Activated gamma-delta T cell (primary cell): Measurements from ENCODE around the gene FAM184B.

Source experiments
- DNase-seq: peaks from one replicate; lab custom pipeline; 2025; lab: John Stamatoyannopoulos, UW

FAM184B gene

DNA sequence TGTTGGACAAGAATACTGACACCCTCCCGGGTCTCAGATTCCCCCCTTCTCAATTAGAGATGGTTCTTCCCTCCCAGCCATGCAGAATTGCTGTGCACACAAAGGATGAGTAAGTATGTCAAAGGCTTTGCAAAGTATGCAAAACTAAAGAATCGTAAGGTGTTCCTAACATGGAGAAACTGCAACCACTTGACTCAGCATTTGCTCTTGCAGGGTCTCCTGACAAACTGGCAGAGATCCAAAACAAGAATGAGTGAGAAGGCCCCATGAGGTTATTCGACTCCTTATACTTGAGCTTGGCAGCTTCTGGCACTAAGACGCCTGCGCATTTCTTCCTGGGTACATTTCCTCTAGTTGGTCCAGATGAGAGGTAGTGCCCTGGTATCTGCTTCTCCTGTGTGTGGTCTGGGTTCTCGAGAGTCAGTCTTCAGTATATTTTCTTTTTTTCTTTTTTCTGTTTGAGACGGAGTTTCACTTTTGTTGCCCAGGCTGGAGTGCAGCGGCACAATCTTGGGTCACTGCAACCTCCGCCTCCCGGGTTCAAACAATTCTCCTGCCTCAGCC, 8.2 kb downstream of the FAM184B start:
- DNase-seq: no peak

DNA sequence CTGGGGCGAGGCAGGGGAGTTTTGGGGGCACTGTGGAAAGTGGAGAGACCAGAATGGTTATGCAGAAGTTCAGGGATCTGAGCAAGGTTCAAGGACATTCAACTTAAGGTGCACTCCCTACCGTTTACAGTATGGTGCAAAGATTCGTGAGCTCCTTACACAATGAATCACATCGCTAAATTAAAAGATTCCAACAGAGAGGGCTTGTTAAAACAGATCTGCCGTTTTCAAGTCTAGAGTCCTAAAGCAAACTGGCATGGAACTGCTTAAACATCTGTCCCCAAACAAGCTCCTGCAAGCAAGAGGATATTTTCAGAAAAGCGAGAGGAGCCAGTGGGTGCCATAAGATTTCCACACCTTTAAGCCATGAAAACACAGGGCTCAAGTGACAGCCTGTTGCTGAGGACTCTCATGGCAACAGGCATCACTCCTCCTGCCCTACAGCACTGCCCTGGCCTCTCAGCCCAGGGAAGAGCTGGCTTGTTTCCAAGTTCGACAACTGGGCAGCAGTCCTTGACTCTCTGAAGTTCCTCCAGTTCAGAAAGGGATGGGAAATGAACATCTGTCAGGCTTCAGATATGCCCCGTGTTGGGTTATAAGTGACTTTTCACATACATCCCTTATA, 10.0 kb downstream of the FAM184B start:
- DNase-seq: no peak

DNA sequence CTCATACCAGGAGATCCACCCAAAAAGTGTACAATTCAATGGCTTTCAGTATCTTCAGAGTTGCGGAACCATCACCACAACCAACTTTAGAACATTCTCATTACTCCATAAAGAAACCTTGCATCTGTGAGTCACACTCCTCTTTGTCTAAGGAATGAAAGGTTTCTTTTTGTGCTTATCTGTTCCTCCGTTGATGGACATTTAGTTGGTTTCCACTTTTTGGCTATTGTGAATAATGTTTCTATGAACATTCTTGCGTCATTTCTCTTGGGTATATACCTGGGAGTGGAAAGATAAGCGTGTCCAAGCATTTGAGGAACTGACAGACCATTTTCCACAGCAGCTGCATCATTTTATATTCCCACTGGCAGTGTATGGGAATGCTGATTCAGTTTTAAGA, 10.6 kb downstream of the FAM184B start:
- DNase-seq: no peak

DNA sequence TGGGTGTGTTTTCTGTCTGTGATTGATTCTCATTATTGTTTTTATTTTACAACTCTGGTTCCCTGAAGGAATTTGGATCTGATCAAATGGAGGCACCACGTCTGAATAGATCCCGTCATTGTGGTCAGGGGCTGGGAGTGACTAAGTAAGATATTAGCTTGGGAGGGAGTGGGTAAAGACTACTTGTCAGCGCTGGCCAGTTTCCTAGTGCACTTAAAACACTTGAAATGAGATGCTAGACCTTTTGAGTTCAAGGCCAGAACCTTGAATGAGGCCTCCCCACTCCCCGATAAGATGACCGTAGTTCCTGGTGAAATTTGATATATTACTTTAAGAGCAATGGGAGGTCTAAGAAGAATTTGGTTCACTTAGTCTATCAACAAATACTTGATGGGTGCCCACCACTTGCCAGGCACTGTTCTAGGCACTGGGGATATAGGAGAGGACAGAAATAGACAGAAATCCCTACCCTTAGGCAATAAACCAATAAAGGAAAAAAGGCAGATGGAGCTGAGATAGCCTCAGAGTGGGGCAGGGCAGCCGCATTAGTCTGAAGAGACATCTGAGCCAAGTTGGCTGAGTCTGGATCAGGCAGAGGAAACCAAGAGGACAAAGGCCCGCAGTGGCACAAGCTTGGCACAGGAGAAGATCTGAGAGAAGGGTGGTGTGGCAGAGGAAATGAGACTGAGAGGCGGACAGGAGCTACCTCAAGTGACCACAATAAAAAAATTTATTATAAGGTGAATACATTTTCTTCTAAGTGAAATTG, 11.8 kb downstream of the FAM184B start:
- no peak for DNase-seq

DNA sequence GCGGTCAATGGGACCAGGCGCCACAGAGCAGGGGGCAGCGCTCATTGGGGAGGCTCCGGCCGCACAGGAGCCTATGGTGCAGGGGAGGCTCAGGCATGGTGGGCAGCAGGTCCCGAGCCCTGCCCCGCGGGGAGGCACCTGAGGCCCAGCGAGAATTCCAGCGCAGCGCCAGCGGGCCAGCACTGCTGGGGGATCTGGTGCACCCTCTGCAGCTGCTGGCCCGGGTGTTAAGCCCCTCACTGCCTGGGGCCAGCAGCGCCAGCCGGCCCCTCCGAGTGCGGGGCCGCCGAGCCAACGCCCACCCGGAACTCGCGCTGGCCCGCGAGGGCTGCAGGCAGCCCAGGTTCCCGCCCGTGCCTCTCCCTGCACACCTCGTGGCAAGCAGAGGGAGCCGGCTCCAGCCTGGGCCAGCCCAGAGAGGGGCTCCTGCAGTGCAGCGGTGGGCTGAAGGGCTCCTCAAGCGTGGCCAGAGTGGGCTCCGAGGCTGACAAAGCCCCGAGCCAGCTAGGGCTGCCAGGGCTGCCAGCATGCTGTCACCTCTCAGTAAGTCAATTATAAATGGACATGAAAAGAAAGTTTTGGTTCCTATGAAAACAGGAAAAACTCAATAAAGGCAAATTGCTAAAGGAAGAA, 14.5 kb downstream of the FAM184B start:
- no peak for DNase-seq

DNA sequence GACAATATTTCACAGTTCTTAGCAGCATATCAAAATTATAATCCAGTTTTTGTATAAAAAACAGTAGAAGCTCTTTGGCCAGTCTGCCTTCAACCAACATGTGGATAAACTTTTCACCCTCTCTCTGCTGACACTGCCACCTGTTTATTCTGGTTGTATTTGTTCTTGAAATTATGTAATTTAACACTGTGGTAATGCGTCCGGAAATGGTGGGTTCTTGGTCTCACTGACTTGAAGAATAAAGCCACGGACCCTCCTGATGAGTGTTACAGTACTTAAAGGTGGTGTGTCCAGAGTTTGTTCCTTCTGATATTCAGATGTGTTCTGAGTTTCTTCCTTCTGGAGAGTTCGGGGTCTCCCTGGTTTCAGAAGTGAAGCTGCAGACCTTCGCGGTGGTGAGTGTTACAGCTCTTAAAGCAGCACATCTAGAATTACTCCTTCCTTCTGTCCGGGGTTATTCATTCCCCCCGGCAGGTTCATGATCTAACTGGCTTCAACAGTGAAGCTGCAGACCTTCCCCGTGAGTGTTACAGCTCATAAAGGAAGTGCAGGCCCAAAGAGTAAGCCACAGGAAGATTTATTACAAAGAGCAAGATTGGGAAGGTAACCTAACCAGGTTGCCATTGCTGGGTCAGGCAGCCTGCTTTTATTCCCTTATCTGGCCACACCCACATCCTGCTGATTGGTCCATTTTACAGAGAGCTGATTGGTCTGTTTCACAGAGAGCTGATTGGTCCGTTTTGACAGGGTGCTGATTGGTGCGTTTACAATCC, 15.7 kb downstream of the FAM184B start:
- DNase-seq: no peak

DNA sequence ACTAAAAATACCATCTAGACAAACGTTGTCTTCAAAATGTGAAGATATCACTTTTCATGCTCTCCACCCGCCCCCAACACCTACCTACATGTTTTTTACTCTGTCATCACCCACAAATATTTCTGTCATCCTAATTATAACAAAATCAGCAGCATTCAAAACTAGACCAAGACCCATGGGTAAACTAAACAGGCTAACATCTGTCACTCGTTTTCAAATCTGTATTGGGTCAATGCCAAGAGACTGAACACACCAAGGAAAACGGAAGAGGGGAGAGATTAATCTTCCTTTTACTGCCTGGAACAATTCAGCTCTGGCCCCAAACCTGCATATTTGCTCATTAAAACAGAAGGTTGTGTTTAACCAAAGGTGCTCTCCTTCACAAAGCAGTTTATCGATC, 17.5 kb downstream of the FAM184B start:
- no peak for DNase-seq

DNA sequence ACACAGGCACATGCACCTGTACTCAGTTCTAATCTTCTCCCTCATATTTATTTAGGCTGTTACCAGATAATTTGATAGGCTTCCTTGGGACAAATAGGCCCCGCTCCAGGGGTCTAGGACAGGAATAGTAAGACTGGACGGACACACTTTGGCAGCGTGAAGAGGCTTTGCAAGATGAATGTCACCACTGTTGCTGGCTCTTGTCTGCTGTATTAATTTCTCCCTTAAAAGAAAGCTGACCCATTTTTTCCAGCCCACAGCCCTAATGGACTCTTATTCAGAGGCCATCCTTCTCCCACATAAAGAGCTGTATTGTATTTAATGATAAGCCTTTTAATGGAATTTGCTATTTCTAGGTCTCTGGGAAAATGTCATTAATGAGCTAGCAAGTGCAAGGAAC, 18.0 kb downstream of the FAM184B start:
- DNase-seq: no peak

DNA sequence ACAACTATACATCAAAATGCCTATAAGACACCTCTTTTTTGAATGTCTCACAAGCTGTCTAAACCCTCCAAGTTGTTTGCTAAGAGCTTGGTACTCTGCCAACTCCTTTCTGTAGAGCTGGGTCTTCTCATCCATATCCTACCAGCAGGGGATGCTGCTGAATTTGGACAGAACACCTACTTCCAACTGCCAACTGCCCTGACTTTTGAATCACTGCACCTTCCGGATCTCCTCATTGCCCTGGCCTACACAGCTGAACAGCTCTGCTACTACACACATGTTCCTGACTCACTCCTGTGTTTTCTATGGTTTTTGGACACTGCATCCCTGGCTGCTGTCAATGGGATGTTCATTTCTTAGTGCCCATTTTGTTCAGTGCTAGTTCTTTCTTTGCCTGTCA, 18.7 kb downstream of the FAM184B start:
- no peak for DNase-seq

DNA sequence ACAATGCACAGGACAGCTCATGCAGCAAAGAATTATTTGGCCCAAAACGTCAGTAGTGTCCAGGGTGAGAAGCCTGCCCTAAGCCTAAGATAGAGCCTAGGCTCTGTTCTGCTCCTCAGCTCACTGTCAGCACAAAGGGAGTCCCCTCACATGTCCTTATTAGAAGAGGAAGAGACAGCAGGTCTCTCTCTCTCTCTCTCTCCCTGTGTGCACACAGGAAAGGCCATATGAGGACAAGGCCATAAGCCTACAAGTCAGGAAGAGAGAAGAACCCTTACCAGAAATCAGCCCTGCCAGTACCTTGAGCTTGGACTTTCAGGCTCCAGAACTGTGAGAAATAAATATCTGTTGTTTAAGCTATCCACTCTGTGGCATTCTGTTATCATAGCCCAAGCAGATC, 20.4 kb downstream of the FAM184B start:
- DNase-seq: no peak

DNA sequence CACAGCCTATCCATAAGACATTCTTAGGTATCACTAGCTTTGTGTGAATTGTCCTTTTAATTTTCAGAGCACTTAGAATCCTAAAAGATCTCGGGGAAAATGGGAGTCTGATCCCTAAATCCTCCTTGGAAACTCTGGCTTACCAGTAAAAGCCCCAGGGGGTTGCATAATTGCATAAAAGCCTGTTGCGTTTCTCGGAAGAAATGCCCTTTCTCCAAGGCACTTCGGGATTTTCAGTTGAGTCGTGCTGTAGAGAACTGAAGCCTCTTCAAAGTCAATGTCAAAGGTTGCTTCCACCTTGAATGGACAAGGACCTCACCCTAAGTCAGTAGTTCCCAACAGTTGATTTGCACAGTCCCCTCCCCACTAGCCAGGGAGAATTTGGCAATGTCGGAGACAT, 20.8 kb downstream of the FAM184B start:
- no peak for DNase-seq

DNA sequence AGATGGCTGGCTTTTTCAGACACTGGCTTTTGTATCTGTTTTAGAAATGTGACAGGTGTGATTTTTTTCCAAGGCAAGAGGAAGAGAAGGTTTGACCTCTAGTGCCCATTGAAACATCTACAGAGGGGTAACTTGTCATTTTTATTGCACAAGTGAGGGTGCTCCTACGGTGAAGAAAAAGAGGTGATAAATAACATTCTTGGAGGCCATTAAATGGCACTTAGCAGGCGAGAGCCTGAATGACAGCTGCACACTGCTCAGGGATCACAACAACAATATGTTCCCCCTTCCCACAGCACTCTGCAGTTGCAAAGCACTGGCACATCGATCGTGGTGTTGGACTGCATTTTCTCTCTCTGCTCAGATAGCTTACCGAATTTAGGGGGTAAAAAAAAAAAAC, 22.9 kb downstream of the FAM184B start:
- no peak for DNase-seq

DNA sequence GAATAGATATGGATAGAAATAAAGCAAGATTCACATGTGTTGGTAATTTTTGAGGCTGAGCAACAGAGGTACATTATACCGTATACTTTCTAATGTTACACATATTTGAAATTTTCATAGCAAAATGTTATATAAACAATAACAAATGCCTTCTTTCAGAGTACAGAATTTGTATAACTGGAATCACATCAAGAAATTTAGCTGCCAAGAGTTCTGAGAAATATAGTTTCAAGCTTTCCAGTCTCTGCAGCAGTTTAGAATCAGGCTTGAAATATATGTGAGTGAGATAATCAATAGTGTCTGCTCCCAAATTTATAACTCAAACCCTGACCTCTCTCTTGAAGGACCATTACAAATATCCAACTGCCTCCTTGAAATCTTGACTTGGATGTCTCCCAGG, 23.8 kb downstream of the FAM184B start:
- DNase-seq: no peak

DNA sequence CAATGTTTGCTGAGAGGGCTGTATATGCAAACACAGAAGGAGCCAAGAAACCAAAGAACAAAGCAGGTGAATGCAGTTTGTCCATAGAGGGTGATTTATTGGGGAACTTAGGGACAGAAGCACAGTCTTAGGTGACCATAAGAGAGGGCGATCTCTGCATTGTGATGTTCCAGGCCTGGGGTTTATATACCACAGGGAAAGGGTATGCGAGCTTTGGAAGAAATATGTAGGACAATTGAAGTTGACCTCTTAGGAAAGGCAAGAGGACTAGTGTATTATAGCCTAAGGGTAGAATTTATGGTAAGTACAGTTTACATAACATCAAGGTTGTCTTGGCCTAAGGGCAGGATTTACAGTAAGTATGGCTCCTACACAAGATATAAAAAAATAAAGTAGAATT, 27.8 kb downstream of the FAM184B start:
- DNase-seq: no peak

DNA sequence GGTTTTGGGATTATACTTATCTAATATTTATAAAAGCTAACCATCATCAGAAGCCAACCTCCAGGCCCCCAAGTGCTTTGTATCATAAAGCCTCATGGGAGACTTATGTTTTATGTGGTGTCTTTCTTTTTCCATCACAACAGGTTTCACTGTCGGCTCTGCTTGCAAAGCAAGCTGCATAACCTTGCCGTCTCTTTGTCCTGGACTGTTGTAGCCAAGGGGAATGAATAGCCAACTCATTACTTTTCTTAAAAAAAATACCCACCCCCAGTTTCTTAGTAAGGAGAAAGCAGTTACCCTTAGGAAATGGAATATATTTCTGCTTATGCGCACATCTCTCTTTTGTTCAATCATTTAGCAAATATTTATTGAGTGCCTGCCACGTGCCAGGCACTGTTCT, 40.7 kb downstream of the FAM184B start:
- DNase-seq: no peak

DNA sequence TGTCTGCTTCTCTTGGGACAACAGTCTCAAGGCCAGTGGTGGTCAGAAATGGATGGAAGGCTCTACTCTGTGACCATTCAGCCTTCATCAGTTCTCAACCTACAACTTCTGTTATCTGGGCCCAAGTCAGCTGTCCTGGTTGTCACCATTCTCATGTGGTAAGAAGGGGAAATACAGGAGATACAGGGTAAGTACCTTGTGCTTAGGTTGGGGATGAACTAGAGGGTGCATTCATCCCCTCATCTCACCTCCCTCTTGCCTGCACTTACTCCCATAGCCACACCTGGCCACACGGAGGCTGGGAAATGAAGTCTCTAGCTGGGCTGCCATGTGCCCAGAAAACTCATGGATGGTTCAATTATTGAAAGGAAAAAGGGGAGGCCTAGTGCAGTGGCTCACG, 44.9 kb downstream of the FAM184B start:
- no peak for DNase-seq

DNA sequence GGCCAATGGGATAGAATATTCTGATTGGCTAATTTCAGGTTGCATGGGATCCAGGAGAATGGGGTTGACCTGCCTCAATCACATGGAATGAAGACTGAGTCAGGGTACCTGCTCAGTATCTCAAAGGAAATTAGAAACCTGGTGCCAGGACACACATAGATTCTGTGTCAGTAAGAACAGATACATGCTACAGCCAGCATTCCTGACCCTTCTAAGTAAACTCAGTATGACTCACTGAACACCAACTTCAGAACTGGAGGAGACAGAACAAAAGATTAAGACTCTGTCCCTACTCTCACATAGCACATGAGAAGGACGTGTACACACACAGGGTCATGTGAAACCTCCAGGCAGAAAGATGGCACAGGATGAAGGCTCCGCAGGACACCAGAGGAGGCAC, 54.5 kb downstream of the FAM184B start:
- DNase-seq: no peak

DNA sequence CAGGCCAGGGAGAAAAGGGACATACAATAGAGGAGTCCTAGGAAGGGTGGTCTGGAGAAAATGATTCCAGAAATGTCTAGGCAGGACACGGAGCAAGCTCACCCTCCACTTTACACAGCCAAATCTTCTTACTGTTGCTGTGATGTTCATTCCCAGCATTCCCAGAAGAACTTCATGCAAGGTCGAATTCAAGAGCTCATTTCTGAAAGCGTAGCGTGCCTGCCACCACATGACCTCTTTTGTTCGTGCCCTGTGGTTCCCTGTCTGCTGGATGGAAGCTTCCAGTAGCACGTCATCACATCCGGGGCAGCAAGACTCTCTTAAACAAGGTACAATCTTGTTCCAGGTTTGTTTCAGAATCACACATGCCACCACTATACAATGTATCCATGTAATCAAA, 57.8 kb downstream of the FAM184B start:
- DNase-seq: no peak

DNA sequence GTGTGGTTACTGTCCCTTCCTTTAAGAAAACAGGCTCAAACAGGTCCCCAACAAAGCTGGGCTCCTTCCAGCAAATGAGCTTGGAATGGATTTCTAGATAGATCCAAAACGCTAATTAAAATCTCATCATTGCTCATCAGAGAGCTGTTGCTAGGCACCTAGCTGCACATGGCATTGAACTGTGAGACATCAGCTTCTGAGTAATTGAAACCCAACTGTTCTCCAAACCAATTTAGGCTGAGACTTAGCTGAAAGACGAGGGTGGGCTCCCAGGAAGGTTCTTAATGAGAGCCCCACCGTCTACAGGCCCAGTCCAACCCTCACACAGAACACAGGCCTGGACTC, 59.1 kb downstream of the FAM184B start:
- DNase-seq: no peak

DNA sequence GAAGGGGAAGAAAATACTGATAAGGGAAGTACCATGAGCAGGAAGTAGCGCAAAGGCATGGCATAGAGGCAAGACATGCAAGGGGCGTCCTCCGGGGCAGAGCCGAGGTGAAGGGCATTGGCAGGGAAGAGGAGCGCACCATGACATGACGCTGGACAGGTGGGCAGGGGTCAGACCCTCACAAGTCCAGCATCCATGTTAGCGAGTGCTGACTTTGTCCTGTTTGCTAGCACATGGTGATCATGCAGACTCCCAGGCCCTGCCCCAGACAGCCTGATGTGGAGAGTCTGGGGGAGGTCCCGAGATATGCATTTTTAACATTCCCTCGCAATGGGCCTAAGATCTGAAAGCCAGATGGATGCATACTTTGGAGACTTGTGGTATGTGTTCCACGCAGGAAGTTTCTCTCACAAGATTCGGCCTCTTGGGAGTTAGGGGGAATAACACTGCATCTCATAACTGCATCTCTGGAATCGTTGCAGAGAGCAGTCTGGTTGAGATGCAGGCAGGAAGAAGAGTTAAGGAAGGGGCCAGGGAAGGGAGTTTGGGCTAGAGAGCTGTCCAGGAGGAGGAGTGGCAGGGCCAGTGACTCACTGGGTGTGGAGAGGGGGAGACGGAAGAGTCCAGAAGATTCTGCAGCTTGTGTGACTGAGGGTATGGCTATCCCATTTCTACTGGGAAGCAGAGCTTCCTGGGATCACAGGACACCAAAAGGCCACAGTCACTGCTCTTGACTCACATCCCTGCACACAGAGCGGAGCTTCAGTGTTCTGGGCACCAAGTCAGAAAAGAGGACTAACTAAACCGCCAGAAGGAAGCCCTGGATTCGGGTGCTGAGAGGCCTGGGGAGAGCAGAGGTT, 59.7 kb downstream of the FAM184B start:
- no peak for DNase-seq

DNA sequence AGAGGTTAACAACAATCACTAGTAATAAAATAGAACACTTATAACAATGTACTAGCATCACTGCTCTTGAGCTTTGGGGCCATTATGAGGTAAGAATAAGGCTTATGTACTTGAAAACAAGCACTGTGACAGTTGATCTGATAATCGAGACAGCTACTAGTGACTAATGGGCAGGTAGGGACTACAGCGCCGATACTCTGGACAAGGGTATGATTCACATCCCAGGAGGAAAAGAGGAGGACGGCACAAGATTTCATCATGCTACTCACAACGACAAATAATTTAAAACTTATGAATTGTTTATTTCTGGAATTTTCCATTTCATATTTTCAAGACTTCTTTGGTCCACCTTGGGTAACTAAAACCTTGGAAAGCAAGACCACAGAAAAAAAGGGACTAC, 62.3 kb downstream of the FAM184B start:
- no peak for DNase-seq

DNA sequence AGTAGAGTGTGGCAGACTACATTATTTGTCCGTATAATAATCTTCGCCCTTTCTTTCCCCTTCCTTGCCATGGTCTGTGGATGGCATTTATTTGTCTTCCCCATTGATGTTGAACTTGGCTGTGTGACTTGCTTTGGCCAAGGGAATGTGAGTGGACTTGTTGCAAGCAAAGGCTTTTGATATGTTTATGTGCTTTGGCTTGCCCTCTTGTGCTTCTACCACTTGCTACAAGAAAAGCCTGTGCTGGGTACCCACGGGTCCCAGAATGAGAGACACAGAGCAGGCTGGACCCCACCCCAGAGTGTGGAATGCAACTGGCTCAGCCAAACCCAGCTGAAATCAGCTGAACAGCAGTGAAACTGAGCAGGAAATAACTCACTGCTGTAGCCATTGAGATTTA, 63.0 kb downstream of the FAM184B start:
- no peak for DNase-seq
